HepG2 (cell line): ENCODE measurements around the gene MIGA2. TPM values are rescaled to one million over a fixed set of nuclear protein-coding genes. Genes with fewer than 3 reads are reported as not detected.

Experiments used
- ATAC-seq: fragments of 200-7000 bp; cut with Tn5 transposase; 3 replicates; pipeline ENCODE4 v1.9.1; 2020; ENCODE audit warnings: mild to moderate bottlenecking, moderate library complexity
- BruUV-seq: library from RNA; stranded (reverse); fragments of 400-500 nt; replicated peaks from 2 replicates; lab custom pipeline; 2021; lab: Mats Ljungman, UMichigan
- CTCF ChIA-PET: fragments of 300-600 bp; formaldehyde crosslinking; extraction: SDS; loops from one replicate; lab custom pipeline; 2021; ENCODE audit warnings: low total read pairs, inconsistent platforms, low intra/inter-chr PET ratio; lab: Yijun Ruan, JAX
- POLR2A ChIA-PET: fragments of 350-600 bp; sonication (Branson Sonifier 250); formaldehyde crosslinking; loops from one replicate; lab custom pipeline; 2020; ENCODE audit warnings: antibody characterized with exemption, inconsistent platforms; lab: Yijun Ruan, JAX
- DNase-seq: peaks from one replicate; pipeline ENCODE4 v3.0.0-alpha.2; 2015; ENCODE audit warnings: low spot score
- FAIRE-seq: peaks from 3 replicates; lab custom pipeline; 2011; peaks lifted over from hg19 to GRCh38; lab: Jason Lieb, UNC
- H2AFZ ChIP-seq: one replicate; pipeline ENCODE4 v1.6.1; 2011; ENCODE audit warnings: low read length, inconsistent platforms
- H3K27ac ChIP-seq: fragments of 300-600 bp; 3 replicates; pipeline ENCODE4 v1.8.0; 2011; ENCODE audit warnings: mixed run types, mild to moderate bottlenecking, mixed read lengths, low read length, inconsistent platforms; ENCODE audit not compliant: insufficient read depth; ENCODE audit errors: extremely low read length
- H3K27me3 ChIP-seq, 2 experiments: fragments of 200-600 bp in 1 of 2; 2 replicates in 1 of 2; 3 replicates in 1 of 2; pipeline versions ENCODE4 v1.6.0 to v1.8.0; 2011; ENCODE audit warnings: low read length in 2 of 2, mild to moderate bottlenecking in 2 of 2, moderate library complexity in 2 of 2, inconsistent platforms in 1 of 2; ENCODE audit not compliant: insufficient read depth in 2 of 2, control insufficient read depth in 1 of 2
- H3K36me3 ChIP-seq, 2 experiments: fragments of 200-600 bp in 1 of 2; replicated peaks in 1 of 2; 2 replicates in 1 of 2; 3 replicates in 1 of 2; pipeline versions ENCODE4 v1.5.1 to v1.8.0; 2011; ENCODE audit warnings: low read length in 2 of 2, inconsistent platforms in 1 of 2; ENCODE audit not compliant: insufficient read depth in 2 of 2, control insufficient read depth in 1 of 2
- H3K4me1 ChIP-seq: 2 replicates; pipeline ENCODE4 v1.5.1; 2012; ENCODE audit warnings: low read length, inconsistent platforms; ENCODE audit not compliant: insufficient read depth
- H3K4me2 ChIP-seq: 2 replicates; pipeline ENCODE4 v1.6.0; 2011; ENCODE audit warnings: low read depth, low read length, inconsistent platforms
- H3K4me3 ChIP-seq, 3 experiments: fragments of 200-600 bp in 1 of 3; sonication (generic), shearing (Covaris generic) in 1 of 3; replicated peaks in 1 of 3; 2 replicates each; pipeline ENCODE4 v1.5.1; 2011 to 2016; ENCODE audit warnings: low read length in 3 of 3, inconsistent platforms in 2 of 3, low read depth in 2 of 3, mild to moderate bottlenecking in 2 of 3, control low read depth in 1 of 3, mixed read lengths in 1 of 3; ENCODE audit not compliant: insufficient read depth in 1 of 3
- H3K79me2 ChIP-seq: one replicate; pipeline ENCODE4 v1.6.1; 2011; ENCODE audit warnings: low read length, inconsistent platforms; ENCODE audit not compliant: insufficient read depth
- H3K9ac ChIP-seq: 2 replicates; pipeline ENCODE4 v1.6.0; 2011; ENCODE audit warnings: mild to moderate bottlenecking, low read depth, low read length, inconsistent platforms; ENCODE audit not compliant: insufficient read depth
- H3K9me3 ChIP-seq: 2 replicates; pipeline ENCODE4 v1.5.1; 2012; ENCODE audit warnings: mild to moderate bottlenecking, low read length
- H4K20me1 ChIP-seq: 2 replicates; pipeline ENCODE4 v1.6.0; 2011; ENCODE audit warnings: inconsistent platforms, mild to moderate bottlenecking, low read length, moderate library complexity; ENCODE audit not compliant: insufficient read depth
- FUBP1 ChIP-seq: sonication (generic); formaldehyde crosslinking; IDR thresholded peaks from 2 replicates; pipeline ENCODE4 v1.5.1; 2020; ENCODE audit warnings: missing genetic modification reagents, mild to moderate bottlenecking, borderline replicate concordance
- HHEX ChIP-seq: IDR thresholded peaks from 2 replicates; pipeline ENCODE4 v1.6.1; 2016; ENCODE audit warnings: control low read depth
- LBX2 ChIP-seq: sonication (generic); formaldehyde crosslinking; IDR thresholded peaks from 2 replicates; pipeline ENCODE4 v1.5.0; 2020; ENCODE audit warnings: missing genetic modification reagents, mild to moderate bottlenecking, borderline replicate concordance
- NR2F6 ChIP-seq, 2 experiments: IDR thresholded peaks; 2 replicates each; pipeline ENCODE4 v1.6.1; 2016; ENCODE audit warnings: antibody characterized with exemption in 1 of 2, mild to moderate bottlenecking in 1 of 2
- PBX3 ChIP-seq: sonication (generic); formaldehyde crosslinking; IDR thresholded peaks from 2 replicates; pipeline ENCODE4 v1.8.1; 2023; ENCODE audit warnings: missing genetic modification reagents, inconsistent platforms, borderline replicate concordance
- PREB ChIP-seq: sonication (generic); formaldehyde crosslinking; IDR thresholded peaks from 2 replicates; pipeline ENCODE4 v1.4.0; 2020; ENCODE audit warnings: missing genetic modification reagents
- RXRB ChIP-seq: IDR thresholded peaks from 2 replicates; pipeline ENCODE4 v1.6.1; 2016; ENCODE audit warnings: borderline replicate concordance, missing genetic modification reagents, missing compliant biosample characterization
- SP2 ChIP-seq: sonication (generic); formaldehyde crosslinking; IDR thresholded peaks from 2 replicates; pipeline ENCODE4 v1.5.1; 2020; ENCODE audit warnings: mild to moderate bottlenecking, missing genetic modification reagents
- STAT5B ChIP-seq: sonication (generic); formaldehyde crosslinking; IDR thresholded peaks from 2 replicates; pipeline ENCODE4 v1.4.0; 2020; ENCODE audit warnings: missing genetic modification reagents
- TAF1 ChIP-seq: sonication (generic); formaldehyde crosslinking; IDR thresholded peaks from 2 replicates; pipeline ENCODE4 v1.4.0; 2020; ENCODE audit warnings: missing genetic modification reagents
- TP53 ChIP-seq: sonication (generic); formaldehyde crosslinking; conservative IDR thresholded peaks from 2 replicates; pipeline ENCODE4 v1.4.0; 2020; ENCODE audit warnings: missing genetic modification reagents
- XRCC5 ChIP-seq: fragments of 200-400 bp; formaldehyde crosslinking; optimal IDR thresholded peaks from 2 replicates; pipeline ENCODE3; 2017; ENCODE audit warnings: mild to moderate bottlenecking, low read length
- ZFAT ChIP-seq: sonication (generic); formaldehyde crosslinking; conservative IDR thresholded peaks from 2 replicates; pipeline ENCODE4 v1.8.1; 2023; ENCODE audit warnings: missing genetic modification reagents, inconsistent platforms
- ZMYM3 ChIP-seq: sonication (generic); formaldehyde crosslinking; IDR thresholded peaks from 2 replicates; pipeline ENCODE4 v1.5.1; 2020; ENCODE audit warnings: mild to moderate bottlenecking, missing genetic modification reagents
- ZNF136 ChIP-seq: sonication (generic); formaldehyde crosslinking; IDR thresholded peaks from 2 replicates; pipeline ENCODE4 v1.8.1; 2022; ENCODE audit warnings: low read depth, mild to moderate bottlenecking, moderate library complexity, missing genetic modification reagents
- ZNF232 ChIP-seq: sonication (generic); formaldehyde crosslinking; IDR thresholded peaks from 2 replicates; pipeline ENCODE4 v1.4.0; 2020; ENCODE audit warnings: missing genetic modification reagents, borderline replicate concordance
- ZNF253 ChIP-seq: sonication (generic); formaldehyde crosslinking; IDR thresholded peaks from 2 replicates; pipeline ENCODE4 v1.8.0; 2022; ENCODE audit warnings: mild to moderate bottlenecking, missing genetic modification reagents, borderline replicate concordance
- ZNF317 ChIP-seq: sonication (generic); formaldehyde crosslinking; IDR thresholded peaks from 2 replicates; pipeline ENCODE4 v1.5.0; 2020; ENCODE audit warnings: mild to moderate bottlenecking, missing genetic modification reagents
- WGBS: methylation state at CpG from one replicate; pipeline ENCODE4 v1.1.6; 2017; ENCODE audit warnings: low lambda C conversion rate; 5-methylcytosine and 5-hydroxymethylcytosine counted together
- in situ Hi-C: cut with HindIII; loops from 2 replicates; pipeline ENCODE4 v1.10.0; 2017; ENCODE audit warnings: low pct_unique_long_range_greater_than_20kb; ENCODE audit not compliant: extremely low pct_ligation_motif_present
- intact Hi-C: fragments of 100-400 bp; cut with micrococcal nuclease; formaldehyde crosslinking; loops from one replicate; pipeline ENCODE4 v1.10.0; 2022; ENCODE audit not compliant: unreplicated experiment
- polyA plus RNA-seq, 8 experiments: library from polyadenylated mRNA; depleted of rRNA in 3 of 8; stranded (reverse) in 7 of 8; unstranded in 1 of 8; fragments of >200 nt; fragmentation: Illumina TruSeq in 4 of 8; extraction: Trizol in 4 of 8; gene quantifications; 2 replicates each; pipeline versions ENCODE4 v1.2.1 to v1.2.3, GENCODE V29; 2011 to 2016; ENCODE audit warnings: low read depth in 4 of 8, missing spikeins in 1 of 8, mixed read lengths in 1 of 8; ENCODE audit not compliant: insufficient read depth in 1 of 8
- total RNA-seq, 5 experiments: library from RNA; depleted of rRNA; stranded (reverse); fragments of >200 nt; fragmentation: Illumina TruSeq; extraction: Trizol; gene quantifications; 2 replicates each; pipeline ENCODE4 v1.2.3, GENCODE V29; 2016; ENCODE audit warnings: low read depth in 1 of 5

The MIGA2 gene
- total and polyA plus RNA-seq, 2 of the 13 experiments (the other 11 are each of a cell fraction or from before 2014, with no cell fraction given) = 10.8 to 17.1 TPM

- in situ Hi-C loops (no loop called here), intact Hi-C loops (no loop called here)
- Histone ChIP-seq H4K20me1 (peaks cover 5% of the 10 kb centered on the region; the same call in 1 of the 2 replicates), H2AFZ (no peak overlapping the region), H3K9ac (peak overlapping the region; percentile 78), H3K9me3 (no peaks in the 10 kb centered on the region), H3K27ac (no peak overlapping the region), H3K4me1 (peaks cover 38% of the 10 kb centered on the region), H3K4me3 (peak overlapping the region; percentile 65 to 76 (median 69); a peak in 5 of 6 replicates), H3K4me2 (peak overlapping the region; percentile 87), H3K27me3 (no peaks in the 10 kb centered on the region), H3K36me3 (no peaks in the 10 kb centered on the region), H3K79me2 (peaks cover 14% of the 10 kb centered on the region)
- ATAC-seq = no peak
- POLR2A ChIA-PET = interaction anchor here (1.2 to 1.4 kb wide), 2 partner anchors 9 to 54 kb away, joined by 10 to 12 read pairs; partner anchors contain the start of genes DOLPP1 and MIGA2
- CTCF ChIA-PET = no interaction called here
- DNase-seq = no peak
- FAIRE-seq = no peak
- WGBS = 7% methylated on average over 8 of the region's 9 CpGs
- BruUV-seq = no TSS peak
- TF ChIP-seq SP2 = no peak
- peak; percentile 44; the same call in 1 of the 2 replicates for TF ChIP-seq NR2F6 (IDR thresholded peaks at IDR 0.05)
- TF ChIP-seq NR2F6 (CRISPR knock-in tag; IDR thresholded peaks at IDR 0.05) = no peak
- no peak for TF ChIP-seq ZNF253 (CRISPR knock-in tag)
- TF ChIP-seq XRCC5 = no peak
- 0 out of 2 replicates have a peak, but pooled peaks have one; percentile 26 for TF ChIP-seq ZNF317 (CRISPR knock-in tag)
- no peak for TF ChIP-seq STAT5B (CRISPR knock-in tag)
- TF ChIP-seq PREB = no peak
- TF ChIP-seq ZFAT (CRISPR knock-in tag) = no peak
- no peak for TF ChIP-seq TAF1 (CRISPR knock-in tag)
- no peak for TF ChIP-seq FUBP1
- TF ChIP-seq LBX2 (CRISPR knock-in tag) = no peak
- 0 out of 2 replicates have a peak, but pooled peaks have one; percentile 17 for TF ChIP-seq ZNF232 (CRISPR knock-in tag)
- TF ChIP-seq ZNF136 (CRISPR knock-in tag) = no peak
- TF ChIP-seq PBX3 = no peak
- no peak for TF ChIP-seq RXRB
- TF ChIP-seq ZMYM3 = peak; percentile 99
- TF ChIP-seq TP53 (CRISPR knock-in tag) = no peak
- TF ChIP-seq HHEX (CRISPR knock-in tag) = no peak
Observed at GRCh38 chr9:129027224-129027684, 9.2 kb upstream of the MIGA2 start.
